GM23338 (cell line): ENCODE data around the gene LINC00632. TPM values are rescaled to one million over a fixed set of nuclear protein-coding genes. Genes with fewer than 3 reads are reported as not detected.
A peak's percentile ranks its signal among the peaks of the same experiment; 100 is the strongest.

ENCODE experiments used
- ATAC-seq: fragments of 200-7000 bp; cut with Tn5 transposase; 3 replicates; pipeline ENCODE4 v1.9.1; 2020
- DNase-seq: peaks from one replicate; pipeline ENCODE4 v3.0.0-alpha.2; 2015; ENCODE audit warnings: low spot score
- H2AFZ ChIP-seq: fragments of 200-600 bp; sonication (generic); 2 replicates; pipeline ENCODE4 v1.8.0; 2016; ENCODE audit warnings: antibody characterized with exemption, mild to moderate bottlenecking, moderate library complexity
- H3F3A ChIP-seq: fragments of 200-600 bp; sonication (generic); replicated peaks from 2 replicates; pipeline ENCODE4 v1.8.0; 2017; ENCODE audit warnings: antibody characterized with exemption, mixed run types, low read depth
- H3K27ac ChIP-seq: fragments of 200-600 bp; sonication (generic); 2 replicates; pipeline ENCODE4 v1.6.1; 2016; ENCODE audit warnings: low read depth
- H3K27me3 ChIP-seq: fragments of 200-600 bp; sonication (generic); 2 replicates; pipeline ENCODE4 v1.8.0; 2016; ENCODE audit warnings: mild to moderate bottlenecking, mixed run types, moderate library complexity; ENCODE audit not compliant: insufficient read depth
- H3K36me3 ChIP-seq: fragments of 200-600 bp; sonication (generic); 2 replicates; pipeline ENCODE4 v1.8.0; 2016; ENCODE audit warnings: mild to moderate bottlenecking; ENCODE audit not compliant: insufficient read depth
- H3K4me1 ChIP-seq: fragments of 200-600 bp; sonication (generic); 2 replicates; pipeline ENCODE4 v1.8.0; 2016; ENCODE audit warnings: mild to moderate bottlenecking, moderate library complexity; ENCODE audit not compliant: insufficient read depth
- H3K4me2 ChIP-seq: fragments of 200-600 bp; sonication (generic); 2 replicates; pipeline ENCODE4 v1.7.1; 2017; ENCODE audit warnings: mixed run types
- H3K4me3 ChIP-seq: fragments of 200-600 bp; sonication (generic); 2 replicates; pipeline ENCODE4 v1.6.1; 2016; ENCODE audit warnings: mixed run types
- H3K79me2 ChIP-seq: fragments of 200-600 bp; sonication (generic); replicated peaks from 2 replicates; pipeline ENCODE4 v1.8.0; 2017; ENCODE audit warnings: mild to moderate bottlenecking; ENCODE audit not compliant: insufficient read depth
- H3K9me2 ChIP-seq: fragments of 200-600 bp; sonication (generic); 2 replicates; pipeline ENCODE4 v1.8.0; 2017; ENCODE audit not compliant: insufficient read depth
- H4K20me1 ChIP-seq: fragments of 200-600 bp; sonication (generic); replicated peaks from 2 replicates; pipeline ENCODE4 v1.8.0; 2017; ENCODE audit warnings: mild to moderate bottlenecking; ENCODE audit not compliant: insufficient read depth
- H3K27ac Mint-ChIP-seq: 2 replicates; pipeline ENCODE4 v1.8.0; 2020; ENCODE audit warnings: inconsistent platforms, mild to moderate bottlenecking, moderate library complexity, mixed read lengths
- H3K27me3 Mint-ChIP-seq: 3 replicates; pipeline ENCODE4 v1.8.0; 2022; ENCODE audit warnings: low read depth, mild to moderate bottlenecking, moderate library complexity, mixed read lengths, inconsistent platforms; ENCODE audit not compliant: insufficient read depth, poor library complexity
- H3K36me3 Mint-ChIP-seq: 3 replicates; pipeline ENCODE4 v1.8.0; 2021; ENCODE audit warnings: low read depth, mild to moderate bottlenecking, inconsistent platforms, moderate library complexity, mixed read lengths
- H3K4me1 Mint-ChIP-seq: 3 replicates; pipeline ENCODE4 v1.8.0; 2020; ENCODE audit warnings: mild to moderate bottlenecking, inconsistent platforms, mixed read lengths
- H3K4me3 Mint-ChIP-seq: 3 replicates; pipeline ENCODE4 v1.8.0; 2021; ENCODE audit warnings: moderate library complexity, mild to moderate bottlenecking, inconsistent platforms, mixed read lengths
- H3K9me3 Mint-ChIP-seq: 3 replicates; pipeline ENCODE4 v1.8.0; 2020; ENCODE audit warnings: moderate library complexity, mild to moderate bottlenecking, inconsistent platforms, mixed read lengths
- CREB1 ChIP-seq: fragments of 250-450 bp; sonication (Bioruptor Pico); IDR thresholded peaks from 2 replicates; pipeline ENCODE4 v1.5.0; 2020; ENCODE audit warnings: low read depth, mild to moderate bottlenecking, moderate library complexity
- EZH2phosphoT487 ChIP-seq: fragments of 200-600 bp; sonication (generic); IDR thresholded peaks from one replicate; pipeline ENCODE4 v1.8.1; 2018; ENCODE audit warnings: antibody characterized with exemption; ENCODE audit not compliant: unreplicated experiment
- JUNB ChIP-seq: IDR thresholded peaks from one replicate; pipeline ENCODE4 v1.6.1; 2016; ENCODE audit warnings: antibody characterized with exemption; ENCODE audit not compliant: unreplicated experiment
- POLR2AphosphoS5 ChIP-seq: IDR thresholded peaks from 2 replicates; pipeline ENCODE4 v1.6.1; 2016; ENCODE audit warnings: antibody characterized with exemption, low read depth
- STAT1 ChIP-seq: IDR thresholded peaks from one replicate; pipeline ENCODE4 v1.6.1; 2016; ENCODE audit warnings: antibody characterized with exemption; ENCODE audit not compliant: unreplicated experiment
- ZNF114 ChIP-seq: fragments of 250-450 bp; sonication (Bioruptor Pico); IDR thresholded peaks from 2 replicates; pipeline ENCODE4 v1.5.0; 2020; ENCODE audit warnings: mild to moderate bottlenecking, moderate library complexity
- ZNF331 ChIP-seq: fragments of 250-450 bp; sonication (Bioruptor Pico); IDR thresholded peaks from 2 replicates; pipeline ENCODE4 v1.5.0; 2020; ENCODE audit warnings: low read depth, mild to moderate bottlenecking, moderate library complexity
- polyA plus RNA-seq: library from polyadenylated mRNA; unstranded; fragments of >200 nt; fragmentation: Nextera tagmentation; extraction: Ambion mirVana; gene quantifications from 2 replicates; pipeline ENCODE4 v1.2.1, GENCODE V29; 2016
- total RNA-seq: library from RNA; depleted of rRNA; stranded (reverse); fragments of >200 nt; shearing (Covaris generic); gene quantifications from 2 replicates; pipeline ENCODE4 v1.2.3, GENCODE V29; 2014
- TF ChIP-seq, protein P1 (sequence below), 2 experiments: fragments of 200-600 bp in 1 of 2; sonication (generic) in 1 of 2; conservative IDR thresholded peaks; 2 replicates each; pipeline versions ENCODE4 v1.5.1 to v1.6.1; 2016 to 2017; ENCODE audit warnings: antibody characterized with exemption in 2 of 2, low read depth in 2 of 2, mild to moderate bottlenecking in 2 of 2, moderate library complexity in 1 of 2
- TF ChIP-seq, protein P2 (sequence below): IDR thresholded peaks from 2 replicates; pipeline ENCODE4 v1.6.1; 2016; ENCODE audit warnings: antibody characterized with exemption

Gene LINC00632
- total and polyA plus RNA-seq, 2 experiments from 2014 or later: 10.9 to 25.2 TPM

DNA sequence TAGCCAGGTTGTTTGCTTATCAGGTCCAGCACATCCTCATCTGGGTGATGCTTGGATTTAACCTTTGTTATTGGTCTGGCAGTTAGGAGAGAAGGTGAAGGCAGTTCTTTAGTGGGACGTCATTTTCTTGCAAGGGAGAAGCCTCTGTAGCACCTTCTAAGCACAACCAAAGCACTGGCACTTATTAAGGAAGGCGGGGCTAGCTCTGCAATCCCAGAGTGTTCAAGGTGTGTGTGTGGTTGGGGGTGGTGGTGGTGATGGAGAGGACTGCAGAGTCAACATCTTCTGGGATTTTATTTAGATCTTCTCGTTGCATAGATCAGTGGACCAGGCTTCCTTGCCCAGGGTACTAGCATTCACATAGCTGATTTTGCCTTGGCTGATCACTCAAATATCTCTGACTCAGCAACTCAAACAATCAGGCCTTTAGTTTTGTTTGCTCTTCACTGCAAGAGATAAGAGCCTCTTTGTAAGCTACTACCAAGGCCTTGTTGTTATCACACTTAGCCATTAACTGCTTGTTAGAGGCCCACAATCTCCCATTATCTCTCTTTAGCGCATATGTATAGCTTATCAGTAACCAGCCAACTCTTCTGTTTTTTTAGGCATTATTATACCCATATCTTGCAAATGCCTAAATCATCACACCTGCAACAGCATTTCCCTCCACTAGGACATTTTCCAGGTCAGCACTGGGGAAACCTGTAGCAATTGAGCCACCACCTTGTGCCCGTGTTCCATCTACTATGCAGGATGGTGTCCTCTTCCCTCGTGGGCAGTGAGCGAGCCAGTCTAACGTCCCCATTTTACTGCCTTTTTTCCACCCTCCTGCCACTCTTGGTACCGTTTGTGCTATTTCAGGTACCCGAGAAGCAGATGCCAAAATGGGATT is 36.5 kb upstream of the LINC00632 start:
- TF ChIP-seq EZH2phosphoT487: no peak
- TF ChIP-seq ZNF331 (CRISPR knock-in tag): no peak
- TF ChIP-seq, protein P1, sequence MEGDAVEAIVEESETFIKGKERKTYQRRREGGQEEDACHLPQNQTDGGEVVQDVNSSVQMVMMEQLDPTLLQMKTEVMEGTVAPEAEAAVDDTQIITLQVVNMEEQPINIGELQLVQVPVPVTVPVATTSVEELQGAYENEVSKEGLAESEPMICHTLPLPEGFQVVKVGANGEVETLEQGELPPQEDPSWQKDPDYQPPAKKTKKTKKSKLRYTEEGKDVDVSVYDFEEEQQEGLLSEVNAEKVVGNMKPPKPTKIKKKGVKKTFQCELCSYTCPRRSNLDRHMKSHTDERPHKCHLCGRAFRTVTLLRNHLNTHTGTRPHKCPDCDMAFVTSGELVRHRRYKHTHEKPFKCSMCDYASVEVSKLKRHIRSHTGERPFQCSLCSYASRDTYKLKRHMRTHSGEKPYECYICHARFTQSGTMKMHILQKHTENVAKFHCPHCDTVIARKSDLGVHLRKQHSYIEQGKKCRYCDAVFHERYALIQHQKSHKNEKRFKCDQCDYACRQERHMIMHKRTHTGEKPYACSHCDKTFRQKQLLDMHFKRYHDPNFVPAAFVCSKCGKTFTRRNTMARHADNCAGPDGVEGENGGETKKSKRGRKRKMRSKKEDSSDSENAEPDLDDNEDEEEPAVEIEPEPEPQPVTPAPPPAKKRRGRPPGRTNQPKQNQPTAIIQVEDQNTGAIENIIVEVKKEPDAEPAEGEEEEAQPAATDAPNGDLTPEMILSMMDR (conservative IDR thresholded peaks at IDR 0.05; ENCODE audit: low read depth in 2 of 2): 0 out of 4 replicates have a peak, but pooled peaks of 1 of the 2 experiments have one; percentile 10
- TF ChIP-seq, protein P2, sequence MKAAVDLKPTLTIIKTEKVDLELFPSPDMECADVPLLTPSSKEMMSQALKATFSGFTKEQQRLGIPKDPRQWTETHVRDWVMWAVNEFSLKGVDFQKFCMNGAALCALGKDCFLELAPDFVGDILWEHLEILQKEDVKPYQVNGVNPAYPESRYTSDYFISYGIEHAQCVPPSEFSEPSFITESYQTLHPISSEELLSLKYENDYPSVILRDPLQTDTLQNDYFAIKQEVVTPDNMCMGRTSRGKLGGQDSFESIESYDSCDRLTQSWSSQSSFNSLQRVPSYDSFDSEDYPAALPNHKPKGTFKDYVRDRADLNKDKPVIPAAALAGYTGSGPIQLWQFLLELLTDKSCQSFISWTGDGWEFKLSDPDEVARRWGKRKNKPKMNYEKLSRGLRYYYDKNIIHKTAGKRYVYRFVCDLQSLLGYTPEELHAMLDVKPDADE: no peak
- Mint-ChIP-seq H3K27ac (peak overlapping the region; percentile 59; the same call in 1 of the 2 replicates), H3K4me3 (no peak overlapping the region), H3K4me1 (peaks cover 15% of the 10 kb centered on the region), H3K36me3 (no peaks in the 10 kb centered on the region), H3K9me3 (no peaks in the 10 kb centered on the region), H3K27me3 (peaks cover 4% of the 10 kb centered on the region)
- H4K20me1 ChIP-seq: no peaks in the 10 kb centered on the region
- no peaks in the 10 kb centered on the region for H3K27me3 ChIP-seq
- H3K79me2 ChIP-seq: no peaks in the 10 kb centered on the region
- H3K4me1 ChIP-seq: peaks cover 9% of the 10 kb centered on the region
- no peak overlapping the region for H3K4me3 ChIP-seq
- H2AFZ ChIP-seq: no peak overlapping the region
- no peaks in the 10 kb centered on the region for H3F3A ChIP-seq
- H3K4me2 ChIP-seq: no peak overlapping the region
- ATAC-seq (peak; percentile 44; the same call in 1 of the 3 replicates), DNase-seq (no peak)
- H3K36me3 ChIP-seq: no peaks in the 10 kb centered on the region
- H3K27ac ChIP-seq: no peak overlapping the region
- no peaks in the 10 kb centered on the region for H3K9me2 ChIP-seq

DNA sequence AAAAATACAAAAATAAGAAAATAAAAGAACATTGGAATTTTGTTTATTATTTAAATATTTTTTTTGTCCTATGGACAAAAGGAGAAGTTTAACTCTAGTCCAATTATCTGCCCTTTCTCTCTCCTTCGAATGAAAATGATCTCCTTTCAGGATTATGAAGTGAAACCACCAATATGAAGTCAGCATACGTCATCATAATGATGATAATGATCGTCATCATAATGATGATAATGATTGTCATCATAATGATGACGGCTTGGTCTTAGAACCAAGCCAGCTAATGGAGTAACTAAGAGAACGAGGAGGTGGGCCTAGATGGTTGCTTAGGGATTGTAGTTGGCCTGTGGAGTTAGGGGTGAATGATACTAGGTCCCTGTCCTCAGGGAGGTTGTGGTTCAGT is 21.9 kb upstream of the LINC00632 start:
- Mint-ChIP-seq H3K27ac (no peak overlapping the region), H3K9me3 (peaks cover 5% of the 10 kb centered on the region; the same call in 1 of the 3 replicates), H3K4me1 (no peaks in the 10 kb centered on the region), H3K4me3 (no peak overlapping the region), H3K36me3 (no peaks in the 10 kb centered on the region), H3K27me3 (no peaks in the 10 kb centered on the region)
- H3K27ac ChIP-seq: no peak overlapping the region
- no peaks in the 10 kb centered on the region for H3F3A ChIP-seq
- no peaks in the 10 kb centered on the region for H3K79me2 ChIP-seq
- H3K4me2 ChIP-seq: no peak overlapping the region
- no peaks in the 10 kb centered on the region for H3K36me3 ChIP-seq
- no peak for DNase-seq
- H3K9me2 ChIP-seq: no peaks in the 10 kb centered on the region
- no peak for ATAC-seq
- H2AFZ ChIP-seq: no peak overlapping the region
- no peak overlapping the region for H3K4me3 ChIP-seq
- H4K20me1 ChIP-seq: no peaks in the 10 kb centered on the region
- no peaks in the 10 kb centered on the region for H3K27me3 ChIP-seq
- H3K4me1 ChIP-seq: no peaks in the 10 kb centered on the region
- TF ChIP-seq, protein P2: no peak
- TF ChIP-seq POLR2AphosphoS5 (no peak), EZH2phosphoT487 (no peak), CREB1 (CRISPR knock-in tag) (no peak), JUNB (no peak), ZNF331 (CRISPR knock-in tag) (no peak), ZNF114 (CRISPR knock-in tag) (no peak), STAT1 (no peak)
- TF ChIP-seq, protein P1 (conservative IDR thresholded peaks at IDR 0.05; ENCODE audit: low read depth in 2 of 2): no peak
